Iris pigment epithelial cell (primary cell): ENCODE results near the gene TTC12.
"Not testable (repeated sequence)": the region's sequence is repeated elsewhere in the genome, so short reads cannot be mapped to it uniquely, and the experiment has no call there.

ENCODE experiments used
- DNase-seq: peaks from one replicate; pipeline ENCODE4 v3.0.0-alpha.2; 2011; ENCODE audit warnings: low read depth

Gene TTC12

GRCh38 chr11:113286509-113287497 lies 27.6 kb upstream of the TTC12 start:
- DNase-seq: no peak

GRCh38 chr11:113287801-113288200 lies 26.6 kb upstream of the TTC12 start:
- no peak for DNase-seq

GRCh38 chr11:113288286-113288863 lies 26.0 kb upstream of the TTC12 start:
- no peak for DNase-seq

GRCh38 chr11:113289431-113290187 lies 24.8 kb upstream of the TTC12 start:
- peak; percentile 50 for DNase-seq

GRCh38 chr11:113293936-113294335 lies 20.4 kb upstream of the TTC12 start:
- DNase-seq: no peak

GRCh38 chr11:113295993-113296392 lies 18.4 kb upstream of the TTC12 start:
- no peak for DNase-seq

GRCh38 chr11:113296447-113297205 lies 17.8 kb upstream of the TTC12 start:
- DNase-seq: no peak

GRCh38 chr11:113298496-113298895 lies 15.9 kb upstream of the TTC12 start:
- not testable (repeated sequence) for DNase-seq

GRCh38 chr11:113304916-113305315 lies 9.5 kb upstream of the TTC12 start:
- DNase-seq: no peak

- peak; percentile 48 for DNase-seq
Measured at GRCh38 chr11:113305440-113306336, 8.7 kb upstream of the TTC12 start.

- DNase-seq: no peak
Measured at GRCh38 chr11:113308601-113309000, 5.8 kb upstream of the TTC12 start.

- peak; percentile 13 for DNase-seq
Measured at GRCh38 chr11:113311536-113311935, 2.8 kb upstream of the TTC12 start.

- DNase-seq: no peak
Measured at GRCh38 chr11:113313601-113314000, 782 bp upstream of the TTC12 start.

GRCh38 chr11:113314065-113314388 lies 356 bp upstream of the TTC12 start:
- no peak for DNase-seq

- DNase-seq: no peak
Measured at GRCh38 chr11:113315811-113316210, 1.4 kb downstream of the TTC12 start.

- DNase-seq: no peak
Measured at GRCh38 chr11:113316256-113316655, 1.9 kb downstream of the TTC12 start.

- no peak for DNase-seq
Measured at GRCh38 chr11:113317339-113317738, 3.0 kb downstream of the TTC12 start.

- no peak for DNase-seq
Measured at GRCh38 chr11:113319085-113319484, 4.7 kb downstream of the TTC12 start.

- no peak for DNase-seq
Measured at GRCh38 chr11:113322158-113322557, 7.8 kb downstream of the TTC12 start.

- no peak for DNase-seq
Measured at GRCh38 chr11:113324250-113324649, 9.9 kb downstream of the TTC12 start.

- no peak for DNase-seq
Measured at GRCh38 chr11:113329725-113330124, 15.3 kb downstream of the TTC12 start.
